GM18858 (cell line): Measurements from ENCODE around the gene GSK3B.

Source experiments
- ATAC-seq: cut with Tn5 transposase; IDR thresholded peaks from one replicate; pipeline ENCODE4 v1.9.1; 2021; ENCODE audit not compliant: unreplicated experiment

GSK3B gene

DNA sequence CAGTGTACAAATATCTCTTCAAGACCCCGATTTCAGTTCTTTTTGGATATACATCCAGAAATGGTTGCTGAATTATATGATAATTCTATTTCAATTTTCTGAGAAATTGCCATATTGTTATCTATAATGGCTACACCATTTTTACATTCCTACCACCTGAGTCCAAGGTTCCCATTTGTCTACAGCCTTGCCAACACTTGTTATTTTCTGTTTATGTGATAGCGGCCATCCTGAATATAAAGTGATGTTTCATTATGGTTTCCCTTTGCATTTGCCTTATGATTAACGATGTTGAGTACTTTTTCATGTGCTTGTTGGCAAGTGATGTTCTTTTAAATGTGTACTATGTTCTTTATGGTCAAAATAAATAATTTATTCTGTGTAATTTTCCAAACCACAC is 303.9 kb downstream of the GSK3B start:
- no peak for ATAC-seq

DNA sequence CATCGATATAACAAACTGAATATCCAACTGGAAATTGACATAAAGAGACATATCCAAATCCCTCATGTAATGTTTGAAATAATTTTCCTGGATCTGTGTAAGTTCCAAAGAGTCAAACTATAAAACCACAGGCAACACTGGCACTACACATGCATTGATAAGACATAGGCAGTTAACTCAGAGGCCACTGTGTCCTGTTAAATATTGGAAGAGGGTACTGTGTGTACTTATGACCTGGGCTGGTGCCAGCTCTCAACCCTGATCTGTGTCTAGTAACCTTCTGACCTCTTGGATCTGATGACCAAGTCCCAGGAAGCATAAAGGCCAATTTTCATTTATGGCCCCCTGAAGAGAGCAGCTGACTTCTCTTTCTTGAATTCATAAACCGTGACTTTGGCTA is 307.8 kb downstream of the GSK3B start:
- no peak for ATAC-seq

DNA sequence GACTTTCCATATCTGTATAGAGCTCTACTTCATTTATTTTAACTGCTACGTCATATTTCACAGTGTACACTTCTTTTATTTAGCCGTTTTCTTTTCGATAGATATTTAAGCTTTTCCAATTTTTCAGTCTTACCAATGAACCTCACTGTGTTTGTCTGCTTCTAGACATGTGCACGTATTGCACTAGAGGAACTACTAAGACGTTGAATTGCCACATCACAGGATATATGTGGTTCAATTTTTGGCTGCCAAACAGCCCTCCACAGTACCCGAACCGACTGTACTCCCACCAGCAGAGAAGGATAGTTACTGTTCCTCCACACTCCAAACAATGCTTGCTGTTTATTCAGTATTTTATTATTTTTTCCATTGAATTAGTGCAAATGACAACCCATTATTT is 310.4 kb downstream of the GSK3B start:
- ATAC-seq = no peak

DNA sequence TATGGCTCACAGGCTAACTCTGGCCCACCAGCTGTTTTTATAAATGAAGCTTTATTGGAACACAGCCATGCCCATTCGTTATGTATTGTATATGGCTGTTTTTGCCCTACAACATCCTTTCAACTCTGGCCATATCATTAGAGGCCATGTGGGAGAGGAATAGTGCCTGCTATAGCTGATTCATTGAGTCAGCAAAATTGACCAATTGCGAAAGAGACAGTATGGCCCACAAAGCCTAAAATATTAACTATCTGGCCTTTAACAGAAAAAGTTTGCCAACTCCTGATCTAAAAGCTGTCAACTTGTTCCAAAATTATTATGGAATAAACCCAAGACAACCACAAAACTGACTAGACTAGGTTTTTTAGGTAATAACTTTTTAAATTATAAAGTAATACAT is 311.0 kb downstream of the GSK3B start:
- no peak for ATAC-seq

DNA sequence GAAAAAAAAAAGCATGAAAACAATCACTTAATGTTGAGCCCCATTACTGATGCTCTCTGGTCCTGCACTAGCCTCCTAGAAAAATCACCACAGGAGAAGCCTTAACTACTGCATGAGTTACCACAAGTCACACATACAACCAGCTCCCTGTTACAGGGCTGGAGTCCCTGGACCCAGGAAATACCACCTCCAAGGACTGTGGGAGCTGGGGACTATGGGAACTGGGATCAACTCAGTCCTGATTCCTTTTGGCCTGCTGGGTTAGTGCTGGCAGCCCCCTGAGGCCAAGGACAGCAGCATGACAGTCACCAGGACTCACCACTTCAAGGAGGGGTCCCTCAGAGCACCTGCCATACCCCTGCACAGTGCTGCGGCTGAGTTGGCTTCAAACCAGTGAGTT is 311.8 kb downstream of the GSK3B start:
- no peak for ATAC-seq

DNA sequence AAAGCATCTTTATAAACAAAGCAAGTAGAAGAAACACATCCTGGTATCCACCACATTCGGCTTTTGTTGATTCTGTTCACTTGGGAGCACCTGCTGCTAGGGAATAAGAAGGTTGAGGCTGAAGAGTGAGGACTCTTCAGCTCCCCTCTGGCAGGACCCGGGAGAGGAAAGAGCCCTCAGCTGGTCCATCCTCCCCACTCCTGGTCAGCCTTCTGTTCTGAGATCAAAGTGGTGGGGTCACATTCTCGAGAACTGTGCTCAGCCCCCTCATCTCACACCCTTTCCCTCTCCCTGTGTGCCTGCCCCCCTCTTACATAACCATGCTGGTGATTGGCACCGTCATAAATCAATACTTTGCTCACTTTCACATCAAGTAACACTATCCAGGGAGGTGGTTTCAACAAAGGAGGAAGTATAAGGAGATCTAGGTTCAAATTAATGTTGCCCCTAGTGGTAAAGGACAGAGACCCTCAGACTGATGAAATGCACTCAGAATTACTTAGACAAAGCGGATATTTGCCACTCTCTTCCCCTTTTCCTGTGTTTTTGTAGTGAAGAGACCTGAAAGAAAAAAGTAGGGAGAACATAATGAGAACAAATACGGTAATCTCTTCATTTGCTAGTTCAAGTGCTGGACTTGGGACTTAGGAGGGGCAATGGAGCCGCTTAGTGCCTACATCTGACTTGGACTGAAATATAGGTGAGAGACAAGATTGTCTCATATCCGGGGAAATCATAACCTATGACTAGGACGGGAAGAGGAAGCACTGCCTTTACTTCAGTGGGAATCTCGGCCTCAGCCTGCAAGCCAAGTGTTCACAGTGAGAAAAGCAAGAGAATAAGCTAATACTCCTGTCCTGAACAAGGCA is 312.7 kb downstream of the GSK3B start, which contains the start of gene NR1I2:
Gene NR1I2, plus strand, starts transcription at position 772 of the 869 bp plus-strand sequence.
- no peak for ATAC-seq

DNA sequence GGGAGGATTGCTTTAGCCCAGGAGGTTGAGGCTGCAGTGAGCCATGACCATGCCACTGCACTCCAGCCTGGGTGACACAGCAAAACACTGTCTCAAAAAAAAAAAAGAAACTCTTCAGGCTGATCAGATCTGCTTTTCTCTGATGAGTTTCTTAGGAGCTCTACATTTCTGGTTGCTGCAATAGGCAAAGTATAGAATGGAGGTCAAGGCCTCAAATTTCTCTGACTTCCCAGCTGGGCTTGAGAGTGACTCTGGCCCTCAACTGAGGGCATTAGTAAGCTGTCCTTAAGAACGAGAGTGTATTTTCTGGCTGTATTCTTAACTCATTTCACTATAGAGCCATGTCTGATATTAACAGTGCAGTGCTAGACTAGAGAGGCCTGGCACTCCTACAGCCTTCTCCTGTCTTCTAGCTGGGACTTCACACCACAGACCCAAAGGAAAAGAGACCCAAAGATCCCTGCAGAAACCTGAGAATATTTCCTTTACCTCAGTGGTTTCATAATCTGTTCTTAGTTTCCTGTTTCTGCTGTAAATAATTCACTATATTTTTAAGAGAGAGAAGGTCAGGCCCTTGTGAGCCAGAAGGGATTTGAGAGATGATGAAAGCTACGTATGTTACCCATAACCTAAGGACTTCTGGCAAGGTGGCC is 314.4 kb downstream of the GSK3B start:
- ATAC-seq = peak; percentile 53

DNA sequence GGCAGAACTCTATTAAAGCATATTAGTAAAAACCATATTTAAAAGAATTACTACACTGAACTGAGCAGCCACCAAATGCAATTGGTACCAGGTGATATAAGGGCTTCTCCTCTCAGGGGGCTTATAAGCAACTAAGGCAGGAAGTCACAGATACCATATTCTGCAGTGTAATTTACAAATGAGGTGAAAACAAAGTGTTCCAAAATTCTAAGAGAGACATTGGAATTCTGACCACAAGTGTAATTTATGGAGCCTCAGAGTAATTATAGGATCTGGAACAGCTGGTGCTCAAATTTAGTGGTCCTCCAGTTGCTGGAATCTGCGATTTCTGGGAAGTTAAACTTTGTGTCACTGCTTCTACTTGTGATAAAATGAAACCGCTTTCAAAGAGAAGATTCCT is 315.4 kb downstream of the GSK3B start:
- no peak for ATAC-seq

DNA sequence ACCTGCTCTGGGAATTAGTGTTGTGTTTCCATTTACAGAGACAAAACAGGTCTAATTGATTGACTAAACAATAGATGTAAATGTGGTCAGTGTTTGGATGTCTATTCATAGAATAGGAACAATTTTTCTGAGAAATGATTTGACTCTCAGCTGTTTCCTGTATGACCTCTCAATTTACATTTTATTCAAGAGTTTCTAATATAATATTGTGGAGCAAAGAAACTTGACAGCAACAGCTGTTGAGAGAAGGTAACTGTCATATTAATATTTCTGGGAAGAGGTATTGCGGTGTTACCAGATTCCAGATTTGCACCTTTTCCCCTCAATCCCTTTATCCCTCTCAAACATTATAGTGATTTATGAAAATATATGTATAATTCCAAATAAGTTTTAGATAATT is 316.1 kb downstream of the GSK3B start:
- ATAC-seq = no peak

DNA sequence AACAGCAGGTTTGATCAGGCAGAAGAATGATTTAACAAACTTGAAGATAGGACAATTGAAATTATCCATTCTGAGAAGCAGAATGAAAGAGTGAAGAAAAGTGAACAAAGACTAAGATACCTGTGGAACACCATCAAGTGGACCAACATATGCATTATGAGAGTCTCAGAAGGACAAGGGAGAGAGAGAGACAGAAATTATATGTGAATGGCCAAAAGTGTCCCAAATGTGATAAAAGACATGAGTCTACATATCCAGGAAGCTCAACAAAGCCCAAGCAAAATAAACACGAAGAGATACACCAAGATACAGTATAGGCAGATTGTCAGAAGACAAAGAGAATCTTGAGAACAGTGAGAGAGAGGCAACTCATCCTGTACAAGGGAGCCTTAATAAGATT is 317.9 kb downstream of the GSK3B start:
- ATAC-seq = no peak

DNA sequence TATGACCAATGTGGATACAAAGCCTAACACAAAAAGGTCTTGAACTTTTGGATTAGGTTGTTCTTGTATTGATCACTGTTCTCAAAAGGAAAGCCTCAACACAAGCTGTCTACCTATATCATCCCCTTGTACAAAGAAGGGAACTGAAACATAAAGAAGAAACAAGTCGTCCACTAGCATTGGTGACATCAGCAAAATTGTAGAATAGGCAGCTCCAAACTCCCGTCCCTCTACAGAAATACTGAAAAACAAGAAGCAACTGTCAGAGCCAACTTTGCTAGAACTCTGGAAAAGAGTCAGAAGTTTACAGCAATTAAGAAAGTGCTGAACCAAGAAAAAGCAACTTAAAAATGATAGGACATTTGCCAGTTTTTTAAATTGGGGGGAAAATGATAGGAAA is 319.8 kb downstream of the GSK3B start:
- ATAC-seq = peak; percentile 79
